ENCODE data around the gene THOC2. TPM values are rescaled to one million over a fixed set of nuclear protein-coding genes. Genes with fewer than 3 reads are reported as not detected.

Gene THOC2
- total and polyA plus RNA-seq, 10 of the 15 experiments (the other 5 are each of a cell fraction or from before 2014, with no cell fraction given) = 64.8 to 136 (median 75.1) TPM

DNA sequence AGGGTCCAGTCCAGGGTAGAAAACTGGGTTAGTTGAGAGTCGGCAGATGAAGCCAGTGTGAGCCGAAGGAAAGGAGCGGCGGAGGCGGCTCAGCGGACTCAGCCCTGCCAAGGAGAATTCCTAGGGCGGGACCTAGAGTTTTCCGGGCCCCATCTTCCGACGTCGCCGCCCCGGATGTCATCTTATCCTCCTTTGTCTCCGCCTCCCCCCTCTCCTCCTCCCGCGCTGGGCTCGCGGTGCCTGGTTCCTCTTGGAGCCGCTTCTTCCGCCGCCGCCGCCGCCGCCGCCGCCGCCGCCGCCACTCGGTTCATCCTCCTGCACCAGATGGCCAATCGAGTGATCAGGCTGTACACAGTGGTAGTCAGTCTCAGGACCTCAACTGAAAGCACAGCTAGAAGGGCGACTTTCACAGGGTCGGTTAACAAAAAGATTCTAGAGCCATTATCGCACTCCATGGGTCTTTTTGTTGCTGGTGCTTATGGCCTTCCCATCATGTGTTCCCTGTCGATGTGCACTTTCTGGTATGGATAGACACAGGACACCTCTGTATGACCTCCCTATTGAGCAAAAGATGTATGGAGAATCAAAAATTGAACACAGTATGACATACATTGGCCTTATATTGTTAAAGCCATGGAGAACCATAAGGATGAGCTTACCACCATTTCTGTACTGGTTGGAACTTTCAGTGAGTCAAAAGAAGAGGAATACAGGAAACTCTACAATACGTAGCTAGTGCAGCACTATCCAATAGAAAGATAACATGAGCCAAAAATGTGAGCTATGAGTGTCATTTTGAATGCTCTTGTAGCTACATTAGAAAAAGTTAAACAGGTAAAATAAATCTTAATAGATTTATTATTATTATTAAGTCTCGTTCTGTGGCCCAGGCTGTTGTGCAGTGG lies 32.4 kb upstream of the THOC2 start (continued):
- TF ChIP-seq SMAD5 (IDR thresholded peaks at IDR 0.05; ENCODE audit: low read depth) (no peak), SPI1 (IDR thresholded peaks at IDR 0.05; ENCODE audit: borderline replicate concordance, insufficient read depth, low read depth, low read length) (no peak), RELA (IDR thresholded peaks at IDR 0.05; ENCODE audit: borderline replicate concordance, partially characterized antibody) (no peak), FOXK2 (IDR thresholded peaks at IDR 0.05) (no peak), PAX5 (IDR thresholded peaks at IDR 0.05; ENCODE audit: borderline replicate concordance, low read depth, low read length) (no peak), NFYA (IDR thresholded peaks at IDR 0.05; ENCODE audit: borderline replicate concordance, low read depth, low read length) (no peak), BRCA1 (IDR thresholded peaks at IDR 0.05; ENCODE audit: low read depth, low read length) (no peak), SREBF1 (IDR thresholded peaks at IDR 0.05; ENCODE audit: low read length) (no peak), IKZF1 (conservative IDR thresholded peaks at IDR 0.05) (peak; percentile 61; the same call in 1 of the 2 replicates), POLR2AphosphoS5 (IDR thresholded peaks at IDR 0.05; ENCODE audit: low read length) (no peak), GABPA (IDR thresholded peaks at IDR 0.05; ENCODE audit: low read depth) (0 out of 2 replicates have a peak, but pooled peaks have one; percentile 51), FOXM1 (IDR thresholded peaks at IDR 0.05; ENCODE audit: low read depth, low read length) (no peak), MYB (IDR thresholded peaks at IDR 0.05; ENCODE audit: borderline replicate concordance, low read depth, low read length) (no peak), BHLHE40 (IDR thresholded peaks at IDR 0.05; ENCODE audit: borderline replicate concordance in 1 of 2, low read depth in 2 of 2, low read length in 1 of 2) (no peak), YBX1 (IDR thresholded peaks at IDR 0.05) (no peak)
- TF ChIP-seq, protein P1, sequence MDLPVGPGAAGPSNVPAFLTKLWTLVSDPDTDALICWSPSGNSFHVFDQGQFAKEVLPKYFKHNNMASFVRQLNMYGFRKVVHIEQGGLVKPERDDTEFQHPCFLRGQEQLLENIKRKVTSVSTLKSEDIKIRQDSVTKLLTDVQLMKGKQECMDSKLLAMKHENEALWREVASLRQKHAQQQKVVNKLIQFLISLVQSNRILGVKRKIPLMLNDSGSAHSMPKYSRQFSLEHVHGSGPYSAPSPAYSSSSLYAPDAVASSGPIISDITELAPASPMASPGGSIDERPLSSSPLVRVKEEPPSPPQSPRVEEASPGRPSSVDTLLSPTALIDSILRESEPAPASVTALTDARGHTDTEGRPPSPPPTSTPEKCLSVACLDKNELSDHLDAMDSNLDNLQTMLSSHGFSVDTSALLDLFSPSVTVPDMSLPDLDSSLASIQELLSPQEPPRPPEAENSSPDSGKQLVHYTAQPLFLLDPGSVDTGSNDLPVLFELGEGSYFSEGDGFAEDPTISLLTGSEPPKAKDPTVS (IDR thresholded peaks at IDR 0.05; ENCODE audit: low read depth, low read length) = no peak
- TF ChIP-seq, protein P2, sequence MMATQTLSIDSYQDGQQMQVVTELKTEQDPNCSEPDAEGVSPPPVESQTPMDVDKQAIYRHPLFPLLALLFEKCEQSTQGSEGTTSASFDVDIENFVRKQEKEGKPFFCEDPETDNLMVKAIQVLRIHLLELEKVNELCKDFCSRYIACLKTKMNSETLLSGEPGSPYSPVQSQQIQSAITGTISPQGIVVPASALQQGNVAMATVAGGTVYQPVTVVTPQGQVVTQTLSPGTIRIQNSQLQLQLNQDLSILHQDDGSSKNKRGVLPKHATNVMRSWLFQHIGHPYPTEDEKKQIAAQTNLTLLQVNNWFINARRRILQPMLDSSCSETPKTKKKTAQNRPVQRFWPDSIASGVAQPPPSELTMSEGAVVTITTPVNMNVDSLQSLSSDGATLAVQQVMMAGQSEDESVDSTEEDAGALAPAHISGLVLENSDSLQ (IDR thresholded peaks at IDR 0.05) = 0 out of 2 replicates have a peak, but pooled peaks have one; percentile 18
- TF ChIP-seq, protein P3, sequence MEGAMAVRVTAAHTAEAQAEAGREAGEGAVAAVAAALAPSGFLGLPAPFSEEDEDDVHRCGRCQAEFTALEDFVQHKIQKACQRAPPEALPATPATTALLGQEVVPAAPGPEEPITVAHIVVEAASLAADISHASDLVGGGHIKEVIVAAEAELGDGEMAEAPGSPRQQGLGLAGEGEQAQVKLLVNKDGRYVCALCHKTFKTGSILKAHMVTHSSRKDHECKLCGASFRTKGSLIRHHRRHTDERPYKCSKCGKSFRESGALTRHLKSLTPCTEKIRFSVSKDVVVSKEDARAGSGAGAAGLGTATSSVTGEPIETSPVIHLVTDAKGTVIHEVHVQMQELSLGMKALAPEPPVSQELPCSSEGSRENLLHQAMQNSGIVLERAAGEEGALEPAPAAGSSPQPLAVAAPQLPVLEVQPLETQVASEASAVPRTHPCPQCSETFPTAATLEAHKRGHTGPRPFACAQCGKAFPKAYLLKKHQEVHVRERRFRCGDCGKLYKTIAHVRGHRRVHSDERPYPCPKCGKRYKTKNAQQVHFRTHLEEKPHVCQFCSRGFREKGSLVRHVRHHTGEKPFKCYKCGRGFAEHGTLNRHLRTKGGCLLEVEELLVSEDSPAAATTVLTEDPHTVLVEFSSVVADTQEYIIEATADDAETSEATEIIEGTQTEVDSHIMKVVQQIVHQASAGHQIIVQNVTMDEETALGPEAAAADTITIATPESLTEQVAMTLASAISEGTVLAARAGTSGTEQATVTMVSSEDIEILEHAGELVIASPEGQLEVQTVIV (IDR thresholded peaks at IDR 0.05; ENCODE audit: borderline replicate concordance, partially characterized antibody) = no peak
- TF ChIP-seq, protein P4, sequence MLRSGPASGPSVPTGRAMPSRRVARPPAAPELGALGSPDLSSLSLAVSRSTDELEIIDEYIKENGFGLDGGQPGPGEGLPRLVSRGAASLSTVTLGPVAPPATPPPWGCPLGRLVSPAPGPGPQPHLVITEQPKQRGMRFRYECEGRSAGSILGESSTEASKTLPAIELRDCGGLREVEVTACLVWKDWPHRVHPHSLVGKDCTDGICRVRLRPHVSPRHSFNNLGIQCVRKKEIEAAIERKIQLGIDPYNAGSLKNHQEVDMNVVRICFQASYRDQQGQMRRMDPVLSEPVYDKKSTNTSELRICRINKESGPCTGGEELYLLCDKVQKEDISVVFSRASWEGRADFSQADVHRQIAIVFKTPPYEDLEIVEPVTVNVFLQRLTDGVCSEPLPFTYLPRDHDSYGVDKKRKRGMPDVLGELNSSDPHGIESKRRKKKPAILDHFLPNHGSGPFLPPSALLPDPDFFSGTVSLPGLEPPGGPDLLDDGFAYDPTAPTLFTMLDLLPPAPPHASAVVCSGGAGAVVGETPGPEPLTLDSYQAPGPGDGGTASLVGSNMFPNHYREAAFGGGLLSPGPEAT (IDR thresholded peaks at IDR 0.05; ENCODE audit: low read depth) = no peak
- TF ChIP-seq, protein P5, sequence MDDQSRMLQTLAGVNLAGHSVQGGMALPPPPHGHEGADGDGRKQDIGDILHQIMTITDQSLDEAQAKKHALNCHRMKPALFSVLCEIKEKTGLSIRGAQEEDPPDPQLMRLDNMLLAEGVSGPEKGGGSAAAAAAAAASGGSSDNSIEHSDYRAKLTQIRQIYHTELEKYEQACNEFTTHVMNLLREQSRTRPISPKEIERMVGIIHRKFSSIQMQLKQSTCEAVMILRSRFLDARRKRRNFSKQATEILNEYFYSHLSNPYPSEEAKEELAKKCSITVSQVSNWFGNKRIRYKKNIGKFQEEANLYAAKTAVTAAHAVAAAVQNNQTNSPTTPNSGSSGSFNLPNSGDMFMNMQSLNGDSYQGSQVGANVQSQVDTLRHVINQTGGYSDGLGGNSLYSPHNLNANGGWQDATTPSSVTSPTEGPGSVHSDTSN (IDR thresholded peaks at IDR 0.05; ENCODE audit: insufficient replicate concordance, low read depth, low read length) = no peak

All from GM12878 (cell line).